IMR-90 (cell line): ENCODE data around the gene IL13. TPM values are rescaled to one million over a fixed set of nuclear protein-coding genes. Genes with fewer than 3 reads are reported as not detected.

Experiments
- ATAC-seq: fragments of 200-7000 bp; cut with Tn5 transposase; 2 replicates; pipeline ENCODE4 v1.9.1; 2020; ENCODE audit warnings: low read depth, mild to moderate bottlenecking, moderate library complexity
- BruUV-seq: library from RNA; stranded (reverse); fragments of 400-500 nt; replicated peaks from 2 replicates; lab custom pipeline; 2021; lab: Mats Ljungman, UMichigan
- CTCF ChIA-PET: fragments of 300-600 bp; formaldehyde crosslinking; extraction: SDS; loops from one replicate; lab custom pipeline; 2021; ENCODE audit warnings: antibody characterized with exemption; lab: Yijun Ruan, JAX
- POLR2A ChIA-PET: fragments of 300-600 bp; sonication (Branson Sonifier 250); formaldehyde crosslinking; loops from one replicate; lab custom pipeline; 2022; ENCODE audit warnings: antibody characterized with exemption; ENCODE audit not compliant: unreplicated experiment; lab: Charles Lee
- DNase-seq: peaks from one replicate; pipeline ENCODE4 v3.0.0; 2013
- H2AFZ ChIP-seq: replicated peaks from 2 replicates; pipeline ENCODE3; 2013; ENCODE audit warnings: low read length, mild to moderate bottlenecking; ENCODE audit not compliant: poor library complexity
- H2AK5ac ChIP-seq: 2 replicates; pipeline ENCODE4 v1.6.1; 2013; ENCODE audit warnings: low read depth, low read length, inconsistent platforms
- H2AK9ac ChIP-seq: replicated peaks from 2 replicates; pipeline ENCODE3; 2013; ENCODE audit warnings: mild to moderate bottlenecking, low read depth, low read length, moderate library complexity; ENCODE audit not compliant: poor library complexity
- H2BK120ac ChIP-seq: 2 replicates; pipeline ENCODE4 v1.6.1; 2013; ENCODE audit warnings: low read depth, low read length, inconsistent platforms
- H2BK15ac ChIP-seq: 3 replicates; pipeline ENCODE4 v1.6.1; 2013; ENCODE audit warnings: low read depth, low read length, inconsistent platforms
- H2BK20ac ChIP-seq: 2 replicates; pipeline ENCODE4 v1.6.1; 2013; ENCODE audit warnings: low read depth, mild to moderate bottlenecking, inconsistent platforms, low read length, moderate library complexity
- H2BK5ac ChIP-seq: 2 replicates; pipeline ENCODE4 v1.6.1; 2013; ENCODE audit warnings: mild to moderate bottlenecking, low read depth, low read length, inconsistent platforms; ENCODE audit not compliant: poor library complexity, severe bottlenecking
- H3K14ac ChIP-seq: replicated peaks from 2 replicates; pipeline ENCODE4 v1.6.1; 2013; ENCODE audit warnings: low read depth, low read length, inconsistent platforms
- H3K18ac ChIP-seq: 2 replicates; pipeline ENCODE4 v1.6.1; 2013; ENCODE audit warnings: low read depth, low read length, control low read depth
- H3K23ac ChIP-seq: 2 replicates; pipeline ENCODE4 v1.6.1; 2013; ENCODE audit warnings: low read depth, low read length, inconsistent platforms
- H3K27ac ChIP-seq: 2 replicates; pipeline ENCODE4 v1.5.1; 2013; ENCODE audit warnings: mild to moderate bottlenecking, control low read depth, low read length; ENCODE audit not compliant: insufficient read depth
- H3K27me3 ChIP-seq: 2 replicates; pipeline ENCODE4 v1.6.1; 2013; ENCODE audit warnings: low read length; ENCODE audit not compliant: control insufficient read depth, insufficient read depth
- H3K36me3 ChIP-seq: 2 replicates; pipeline ENCODE4 v1.6.1; 2013; ENCODE audit warnings: low read length, mixed read lengths; ENCODE audit not compliant: control insufficient read depth, insufficient read depth
- H3K4ac ChIP-seq: 2 replicates; pipeline ENCODE4 v1.6.1; 2013; ENCODE audit warnings: low read depth, low read length, inconsistent platforms
- H3K4me1 ChIP-seq: 2 replicates; pipeline ENCODE4 v1.6.1; 2013; ENCODE audit warnings: low read length, mixed read lengths; ENCODE audit not compliant: control insufficient read depth, insufficient read depth
- H3K4me2 ChIP-seq: 2 replicates; pipeline ENCODE4 v1.6.1; 2013; ENCODE audit warnings: low read depth, mild to moderate bottlenecking, control low read depth, low read length, moderate library complexity
- H3K4me3 ChIP-seq: 2 replicates; pipeline ENCODE4 v1.5.1; 2013; ENCODE audit warnings: low read depth, mild to moderate bottlenecking, control low read depth, low read length, moderate library complexity; ENCODE audit not compliant: insufficient read depth
- H3K56ac ChIP-seq: 2 replicates; pipeline ENCODE4 v1.6.1; 2013; ENCODE audit warnings: low read length, inconsistent platforms; ENCODE audit not compliant: insufficient read depth; ENCODE audit errors: extremely low read depth
- H3K79me1 ChIP-seq, 2 experiments: 2 replicates each; pipeline ENCODE4 v1.6.1; 2013; ENCODE audit warnings: low read length in 2 of 2, inconsistent platforms in 1 of 2, low read depth in 1 of 2
- H3K9ac ChIP-seq: 2 replicates; pipeline ENCODE4 v1.6.1; 2013; ENCODE audit warnings: low read depth, low read length, control low read depth
- H3K9me1 ChIP-seq: 2 replicates; pipeline ENCODE4 v1.6.1; 2013; ENCODE audit warnings: low read length, inconsistent platforms; ENCODE audit not compliant: insufficient read depth
- H3K9me3 ChIP-seq: 2 replicates; pipeline ENCODE4 v1.6.1; 2013; ENCODE audit warnings: low read length; ENCODE audit not compliant: control insufficient read depth, insufficient read depth
- H4K20me1 ChIP-seq: 2 replicates; pipeline ENCODE4 v1.6.1; 2013; ENCODE audit warnings: low read length, inconsistent platforms; ENCODE audit not compliant: insufficient read depth
- H4K5ac ChIP-seq: 2 replicates; pipeline ENCODE4 v1.6.1; 2013; ENCODE audit warnings: mild to moderate bottlenecking, low read depth, low read length, control low read depth
- H4K8ac ChIP-seq, 2 experiments: 2 replicates each; pipeline ENCODE4 v1.6.1; 2013; ENCODE audit warnings: low read depth in 2 of 2, low read length in 2 of 2, control low read depth in 1 of 2, inconsistent platforms in 1 of 2
- H4K91ac ChIP-seq: 2 replicates; pipeline ENCODE4 v1.6.1; 2013; ENCODE audit warnings: low read depth, low read length, inconsistent platforms; ENCODE audit not compliant: insufficient read depth
- BHLHE40 ChIP-seq: fragments of 150-350 bp; IDR thresholded peaks from 2 replicates; pipeline ENCODE4 v1.6.1; 2016; ENCODE audit warnings: mild to moderate bottlenecking, low read depth, low read length
- RAD21 ChIP-seq: IDR thresholded peaks from 2 replicates; pipeline ENCODE4 v1.6.1; 2012; ENCODE audit warnings: low read length, improper control_type of control experiment
- WGBS, 2 experiments: methylation state at CpG; one replicate each; pipeline versions ENCODE4 v1.1.5 to v1.1.7; 2013; ENCODE audit warnings: missing lambda C conversion rate in 2 of 2; ENCODE audit not compliant: insufficient read length in 1 of 2; ENCODE audit errors: extremely low coverage in 2 of 2; 5-methylcytosine and 5-hydroxymethylcytosine counted together
- dilution Hi-C: fragments of 300-500 bp; cut with HindIII; formaldehyde crosslinking; loops from one replicate; pipeline ENCODE4 v1.14.3; 2018; ENCODE audit warnings: low sequenced_read_pairs; ENCODE audit not compliant: unreplicated experiment
- in situ Hi-C: fragments of 300-500 bp; cut with MboI; formaldehyde crosslinking; loops from 3 replicates; pipeline ENCODE4 v1.14.3; 2019; ENCODE audit warnings: low sequenced_read_pairs, inconsistent platforms, mixed read lengths
- intact Hi-C: fragments of 100-400 bp; cut with micrococcal nuclease; formaldehyde crosslinking; loops from 2 replicates; pipeline ENCODE4 v1.10.0; 2022
- polyA plus RNA-seq, 3 experiments: library from polyadenylated mRNA; depleted of rRNA; stranded (reverse); fragments of >200 nt; gene quantifications; 2 replicates each; pipeline ENCODE4 v1.2.3, GENCODE V29; 2012; ENCODE audit warnings: low replicate concordance in 1 of 3
- total RNA-seq: library from RNA; depleted of rRNA; stranded (reverse); fragments of >200 nt; gene quantifications from 2 replicates; pipeline ENCODE4 v1.2.3, GENCODE V29; 2012

Gene IL13
- total and polyA plus RNA-seq, 2 of the 4 experiments (the other 2 are of a cell fraction): not detected

DNA sequence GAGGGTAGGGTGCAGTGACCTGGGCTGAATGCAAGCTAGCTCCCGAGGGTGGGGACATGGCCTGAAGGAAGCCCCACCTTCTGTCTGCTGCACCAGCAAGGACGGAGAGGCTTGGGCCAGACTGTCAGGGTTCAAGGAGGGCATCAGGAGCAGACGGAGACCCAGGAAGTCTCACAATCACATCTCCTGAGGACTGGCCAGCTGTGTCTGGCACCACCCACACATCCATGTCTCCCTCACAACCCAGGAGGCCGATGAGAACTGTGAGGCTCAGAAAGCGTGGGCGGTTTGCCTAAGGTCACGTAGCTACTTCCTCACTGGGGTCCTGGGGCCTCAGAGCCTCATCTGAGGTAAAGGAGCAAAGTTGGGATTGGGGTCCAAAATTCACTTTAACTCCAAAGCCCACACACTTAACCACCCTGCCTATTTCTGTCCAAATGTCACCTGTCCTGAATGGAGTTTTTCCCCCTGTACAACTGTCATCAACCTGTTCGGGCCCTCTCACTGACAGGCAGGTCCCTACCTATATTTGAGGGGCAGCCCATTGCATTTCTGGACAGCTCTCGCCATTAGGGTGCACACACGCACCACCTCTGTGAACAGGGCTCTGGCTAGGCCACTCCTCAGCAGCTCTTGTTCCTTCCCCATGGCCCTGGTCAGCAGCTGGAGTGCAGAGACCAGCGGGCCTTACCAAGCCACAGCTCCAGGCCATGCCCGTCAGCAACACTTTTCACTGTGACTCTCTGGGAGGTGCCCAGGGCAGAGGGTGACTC is 3.4 kb downstream of the IL13 start:
- H2AK5ac ChIP-seq: no peak overlapping the region
- no peak overlapping the region for H3K18ac ChIP-seq
- H3K27ac ChIP-seq: no peak overlapping the region
- no peak overlapping the region for H3K9ac ChIP-seq
- H3K14ac ChIP-seq: no peak overlapping the region
- H2BK120ac ChIP-seq: no peak overlapping the region
- H3K23ac ChIP-seq: no peak overlapping the region
- H3K9me1 ChIP-seq: peaks cover 3% of the 10 kb centered on the region; the same call in 1 of the 2 replicates
- no peak overlapping the region for H2BK5ac ChIP-seq
- no peak overlapping the region for H2AFZ ChIP-seq
- no peak overlapping the region for H3K56ac ChIP-seq
- in situ Hi-C loops (no loop called here), intact Hi-C loops (loop anchor here (5.0 kb wide), 1 partner anchor 161 kb away; no protein-coding TSS in a partner anchor), dilution Hi-C loops (no loop called here)
- H3K79me1 ChIP-seq: no peaks in the 10 kb centered on the region
- no TSS peak for BruUV-seq
- TF ChIP-seq RAD21 (0 out of 2 replicates have a peak, but pooled peaks have one; percentile 18), BHLHE40 (no peak)
- CTCF ChIA-PET: no interaction called here
- no peaks in the 10 kb centered on the region for H4K20me1 ChIP-seq
- no peaks in the 10 kb centered on the region; the same call in 1 of the 2 replicates for H3K27me3 ChIP-seq
- no peak overlapping the region for H3K4me3 ChIP-seq
- no peak overlapping the region for H3K4me2 ChIP-seq
- no peak for ATAC-seq
- no peak overlapping the region for H4K91ac ChIP-seq
- H2BK15ac ChIP-seq: no peak overlapping the region
- H3K4ac ChIP-seq: no peak overlapping the region
- POLR2A ChIA-PET: no interaction called here
- no peaks in the 10 kb centered on the region for H3K36me3 ChIP-seq
- no peak overlapping the region for H4K8ac ChIP-seq
- H2BK20ac ChIP-seq: no peak overlapping the region
- WGBS, 2 experiments: 83% methylated on average over 5 of the region's 12 CpGs; no CpG with 5 or more reads in 1 of the 2 experiments
- no peak overlapping the region for H4K5ac ChIP-seq
- no peak for DNase-seq
- H2AK9ac ChIP-seq: no peak overlapping the region
- H3K4me1 ChIP-seq: peaks cover 3% of the 10 kb centered on the region; the same call in 1 of the 2 replicates
- H3K9me3 ChIP-seq: no peaks in the 10 kb centered on the region
